Measurements from ENCODE around the gene SLC12A8.

SLC12A8 gene

DNA sequence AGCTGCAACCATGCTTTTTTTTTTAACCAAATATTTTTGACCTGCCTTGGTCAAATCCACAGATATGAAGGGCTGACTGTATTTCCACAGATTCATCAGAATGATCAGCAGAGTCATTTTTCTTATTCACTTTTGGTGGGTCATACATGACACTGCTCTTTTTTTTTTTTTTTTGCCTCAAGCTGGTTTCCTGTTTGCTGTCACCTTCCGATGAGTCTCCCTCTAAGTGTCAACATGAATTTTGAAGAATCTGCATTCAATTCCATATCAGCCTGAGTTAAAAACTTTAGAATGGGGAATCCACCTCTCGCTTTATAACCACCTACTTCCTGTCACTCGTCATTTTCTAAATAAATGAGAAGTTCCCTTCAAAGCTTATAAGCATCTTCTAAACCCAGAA, 2.2 kb upstream of the SLC12A8 start:
- peaks cover 27% of the 10 kb centered on the region for H3K4me1 ChIP-seq (ENCODE audit: control insufficient read depth, insufficient read depth, low read length)
- no peak overlapping the region for H3K9ac ChIP-seq (ENCODE audit: low read depth, low read length)
- no peak overlapping the region for H3K27ac ChIP-seq (ENCODE audit: low read depth, low read length)
- H3K9me3 ChIP-seq (ENCODE audit: control insufficient read depth, insufficient read depth, low read length), result no peaks in the 10 kb centered on the region
- H3K36me3 ChIP-seq (ENCODE audit: control insufficient read depth, insufficient read depth, low read length), result no peaks in the 10 kb centered on the region
- no peak overlapping the region for H3K4me3 ChIP-seq (ENCODE audit: low read depth, low read length)
- peaks cover 10% of the 10 kb centered on the region for H3K27me3 ChIP-seq (ENCODE audit: control insufficient read depth, insufficient read depth, low read length)

DNA sequence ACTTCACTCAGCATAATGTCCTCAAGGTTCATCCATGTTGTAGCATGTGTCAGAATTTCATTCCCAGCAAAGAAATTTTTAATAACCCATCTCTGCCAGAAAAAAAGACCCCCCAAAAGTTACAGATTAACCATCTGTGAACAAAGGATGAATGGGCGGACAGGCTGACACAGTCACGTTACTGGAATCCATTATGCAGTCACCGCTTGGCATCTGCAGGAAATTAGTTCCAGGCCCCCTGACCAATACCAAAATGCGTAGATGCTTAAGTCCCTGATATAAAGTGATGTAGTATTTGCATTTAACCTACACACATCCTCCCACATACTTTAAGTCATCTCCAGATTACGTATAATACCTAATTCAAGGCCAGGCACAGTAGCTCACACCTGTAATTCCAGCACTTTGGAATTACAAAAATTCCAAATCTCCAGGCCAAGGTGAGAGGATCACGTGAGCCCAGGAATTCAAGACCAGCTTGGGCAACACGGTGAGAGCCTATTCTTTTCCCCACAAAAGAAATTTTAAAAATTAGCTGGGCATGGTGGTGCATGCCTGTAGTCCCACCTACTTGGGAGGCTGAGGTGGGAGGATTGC, 1.5 kb upstream of the SLC12A8 start:
- Histone ChIP-seq H3K27ac (ENCODE audit: low read depth, low read length) (no peak overlapping the region), H3K9ac (ENCODE audit: low read depth, low read length) (no peak overlapping the region), H3K9me3 (ENCODE audit: control insufficient read depth, insufficient read depth, low read length) (no peaks in the 10 kb centered on the region), H3K36me3 (ENCODE audit: control insufficient read depth, insufficient read depth, low read length) (no peaks in the 10 kb centered on the region), H3K4me1 (ENCODE audit: control insufficient read depth, insufficient read depth, low read length) (peaks cover 22% of the 10 kb centered on the region), H3K4me3 (ENCODE audit: low read depth, low read length) (no peak overlapping the region), H3K27me3 (ENCODE audit: control insufficient read depth, insufficient read depth, low read length) (peaks cover 10% of the 10 kb centered on the region)

GRCh38 chr3:125213364-125213755, 812 bp upstream of the SLC12A8 start:
- Histone ChIP-seq H3K4me1 (ENCODE audit: control insufficient read depth, insufficient read depth, low read length) (peaks cover 22% of the 10 kb centered on the region), H3K27ac (ENCODE audit: low read depth, low read length) (no peak overlapping the region), H3K27me3 (ENCODE audit: control insufficient read depth, insufficient read depth, low read length) (peaks cover 10% of the 10 kb centered on the region), H3K4me3 (ENCODE audit: low read depth, low read length) (0 out of 2 replicates have a peak overlapping the region, but pooled peaks have one; percentile 73), H3K9me3 (ENCODE audit: control insufficient read depth, insufficient read depth, low read length) (no peaks in the 10 kb centered on the region), H3K9ac (ENCODE audit: low read depth, low read length) (no peak overlapping the region), H3K36me3 (ENCODE audit: control insufficient read depth, insufficient read depth, low read length) (no peaks in the 10 kb centered on the region)

GRCh38 chr3:125212091-125212508, 448 bp downstream of the SLC12A8 start:
- peak overlapping the region; percentile 73 for H3K4me3 ChIP-seq (ENCODE audit: low read depth, low read length)
- H3K27ac ChIP-seq (ENCODE audit: low read depth, low read length), result no peak overlapping the region
- H3K4me1 ChIP-seq (ENCODE audit: control insufficient read depth, insufficient read depth, low read length), result peaks cover 22% of the 10 kb centered on the region
- H3K9me3 ChIP-seq (ENCODE audit: control insufficient read depth, insufficient read depth, low read length), result no peaks in the 10 kb centered on the region
- no peaks in the 10 kb centered on the region for H3K36me3 ChIP-seq (ENCODE audit: control insufficient read depth, insufficient read depth, low read length)
- H3K9ac ChIP-seq (ENCODE audit: low read depth, low read length), result peak overlapping the region; percentile 78
- peaks cover 10% of the 10 kb centered on the region for H3K27me3 ChIP-seq (ENCODE audit: control insufficient read depth, insufficient read depth, low read length)

DNA sequence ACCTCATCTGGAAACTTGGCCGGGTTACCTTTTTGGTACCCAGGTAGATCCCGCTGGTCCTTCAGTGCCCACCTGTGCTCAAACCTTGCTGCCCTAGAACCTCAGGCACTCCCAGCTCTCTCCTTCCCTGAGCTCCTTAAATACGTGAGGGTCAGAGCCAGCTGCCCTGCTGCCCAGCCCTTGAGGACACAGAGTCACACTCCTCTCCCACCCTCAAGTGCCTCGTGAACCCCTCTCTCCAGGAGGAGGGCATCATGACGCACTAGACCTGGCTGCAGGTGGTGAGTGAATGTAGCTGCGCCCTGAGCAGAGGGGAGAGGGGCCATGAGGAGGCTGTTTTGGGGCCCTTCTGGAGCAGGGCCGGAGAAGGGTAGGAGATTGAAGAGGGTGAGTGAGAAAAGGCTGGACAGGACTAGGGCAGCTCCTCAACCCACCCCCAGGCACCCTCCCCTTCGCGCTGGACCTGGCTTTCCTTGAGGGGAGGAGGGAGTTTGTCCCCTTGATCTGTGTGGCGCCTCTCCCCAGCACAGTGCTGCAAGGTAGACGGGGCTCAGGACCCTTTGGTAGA, 941 bp downstream of the SLC12A8 start:
- peak overlapping the region; percentile 78 for H3K9ac ChIP-seq (ENCODE audit: low read depth, low read length)
- no peaks in the 10 kb centered on the region for H3K36me3 ChIP-seq (ENCODE audit: control insufficient read depth, insufficient read depth, low read length)
- H3K27ac ChIP-seq (ENCODE audit: low read depth, low read length), result no peak overlapping the region
- peak overlapping the region; percentile 73 for H3K4me3 ChIP-seq (ENCODE audit: low read depth, low read length)
- H3K9me3 ChIP-seq (ENCODE audit: control insufficient read depth, insufficient read depth, low read length), result no peaks in the 10 kb centered on the region
- peaks cover 22% of the 10 kb centered on the region for H3K4me1 ChIP-seq (ENCODE audit: control insufficient read depth, insufficient read depth, low read length)
- peaks cover 10% of the 10 kb centered on the region for H3K27me3 ChIP-seq (ENCODE audit: control insufficient read depth, insufficient read depth, low read length)

DNA sequence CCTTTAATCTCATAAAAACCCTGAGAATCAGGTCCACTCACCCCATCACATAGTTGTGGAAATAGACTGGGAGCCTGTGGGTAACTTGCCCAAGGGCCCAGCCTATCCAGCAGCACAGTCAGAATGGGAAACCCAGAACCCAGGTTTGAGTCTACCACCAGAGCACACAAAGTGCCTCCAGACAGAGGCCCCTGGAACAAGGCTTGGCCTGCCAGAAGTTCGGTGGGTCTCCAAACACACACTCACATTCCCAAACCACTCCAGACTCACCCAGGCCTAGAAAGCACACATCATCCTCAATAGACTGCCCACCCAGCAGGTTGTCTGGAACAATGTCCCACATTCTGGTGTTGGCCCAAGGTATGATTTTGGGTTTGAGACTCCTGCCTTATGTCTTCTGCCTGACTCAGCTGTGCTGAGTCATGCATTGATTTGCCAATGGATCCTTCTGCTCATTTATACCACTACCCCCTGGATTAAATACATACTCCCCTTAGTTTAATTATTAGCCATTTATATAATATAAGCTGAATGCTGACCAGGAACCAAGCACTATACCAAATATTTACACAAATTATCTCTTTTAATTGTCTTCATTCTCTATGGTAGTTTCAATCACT, 4.5 kb downstream of the SLC12A8 start:
- Histone ChIP-seq H3K9me3 (ENCODE audit: control insufficient read depth, insufficient read depth, low read length) (no peaks in the 10 kb centered on the region), H3K4me3 (ENCODE audit: low read depth, low read length) (no peak overlapping the region), H3K4me1 (ENCODE audit: control insufficient read depth, insufficient read depth, low read length) (peaks cover 11% of the 10 kb centered on the region)

GRCh38 chr3:125207507-125207906, 5.0 kb downstream of the SLC12A8 start:
- H3K4me3 ChIP-seq (ENCODE audit: low read depth, low read length), result no peak overlapping the region
- H3K27me3 ChIP-seq (ENCODE audit: control insufficient read depth, insufficient read depth, low read length), result no peaks in the 10 kb centered on the region; the same call in 1 of the 2 replicates
- no peak overlapping the region for H3K9ac ChIP-seq (ENCODE audit: low read depth, low read length)
- H3K27ac ChIP-seq (ENCODE audit: low read depth, low read length), result no peak overlapping the region
- H3K36me3 ChIP-seq (ENCODE audit: control insufficient read depth, insufficient read depth, low read length), result no peaks in the 10 kb centered on the region
- H3K9me3 ChIP-seq (ENCODE audit: control insufficient read depth, insufficient read depth, low read length), result no peaks in the 10 kb centered on the region
- H3K4me1 ChIP-seq (ENCODE audit: control insufficient read depth, insufficient read depth, low read length), result peaks cover 6% of the 10 kb centered on the region; the same call in 1 of the 2 replicates

More for the DNA sequence above, 4.5 kb downstream of the SLC12A8 start:
- Histone ChIP-seq H3K27ac (ENCODE audit: low read depth, low read length) (no peak overlapping the region), H3K9ac (ENCODE audit: low read depth, low read length) (no peak overlapping the region), H3K36me3 (ENCODE audit: control insufficient read depth, insufficient read depth, low read length) (no peaks in the 10 kb centered on the region), H3K27me3 (ENCODE audit: control insufficient read depth, insufficient read depth, low read length) (peaks cover 3% of the 10 kb centered on the region)

GRCh38 chr3:125206934-125207333, 5.6 kb downstream of the SLC12A8 start:
- no peak overlapping the region for H3K9ac ChIP-seq (ENCODE audit: low read depth, low read length)
- no peak overlapping the region for H3K4me3 ChIP-seq (ENCODE audit: low read depth, low read length)
- H3K9me3 ChIP-seq (ENCODE audit: control insufficient read depth, insufficient read depth, low read length), result no peaks in the 10 kb centered on the region
- H3K36me3 ChIP-seq (ENCODE audit: control insufficient read depth, insufficient read depth, low read length), result no peaks in the 10 kb centered on the region
- H3K4me1 ChIP-seq (ENCODE audit: control insufficient read depth, insufficient read depth, low read length), result peaks cover 6% of the 10 kb centered on the region; the same call in 1 of the 2 replicates
- no peaks in the 10 kb centered on the region; the same call in 1 of the 2 replicates for H3K27me3 ChIP-seq (ENCODE audit: control insufficient read depth, insufficient read depth, low read length)
- no peak overlapping the region for H3K27ac ChIP-seq (ENCODE audit: low read depth, low read length)

DNA sequence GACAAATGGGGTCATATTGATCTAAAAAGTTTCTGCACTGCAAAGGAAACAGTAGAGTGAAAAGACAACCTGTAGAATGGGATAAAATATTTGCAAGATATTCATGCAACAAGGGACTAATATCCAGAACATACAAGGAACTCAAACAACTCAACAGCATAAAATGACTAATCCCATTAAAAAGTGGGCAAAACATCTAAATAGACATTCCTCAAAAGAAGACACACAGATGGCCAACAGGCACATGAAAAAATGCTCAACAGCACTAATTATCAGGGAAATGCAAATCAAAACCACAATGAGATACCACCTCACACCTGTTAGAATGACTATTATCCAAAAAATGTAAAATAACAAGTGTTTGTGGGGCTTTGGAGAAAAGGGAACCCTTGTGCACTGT, 8.8 kb downstream of the SLC12A8 start:
- Histone ChIP-seq H3K4me3 (ENCODE audit: low read depth, low read length) (no peak overlapping the region), H3K27me3 (ENCODE audit: control insufficient read depth, insufficient read depth, low read length) (no peaks in the 10 kb centered on the region), H3K4me1 (ENCODE audit: control insufficient read depth, insufficient read depth, low read length) (no peaks in the 10 kb centered on the region), H3K9me3 (ENCODE audit: control insufficient read depth, insufficient read depth, low read length) (no peaks in the 10 kb centered on the region), H3K27ac (ENCODE audit: low read depth, low read length) (no peak overlapping the region), H3K9ac (ENCODE audit: low read depth, low read length) (no peak overlapping the region), H3K36me3 (ENCODE audit: control insufficient read depth, insufficient read depth, low read length) (no peaks in the 10 kb centered on the region)

DNA sequence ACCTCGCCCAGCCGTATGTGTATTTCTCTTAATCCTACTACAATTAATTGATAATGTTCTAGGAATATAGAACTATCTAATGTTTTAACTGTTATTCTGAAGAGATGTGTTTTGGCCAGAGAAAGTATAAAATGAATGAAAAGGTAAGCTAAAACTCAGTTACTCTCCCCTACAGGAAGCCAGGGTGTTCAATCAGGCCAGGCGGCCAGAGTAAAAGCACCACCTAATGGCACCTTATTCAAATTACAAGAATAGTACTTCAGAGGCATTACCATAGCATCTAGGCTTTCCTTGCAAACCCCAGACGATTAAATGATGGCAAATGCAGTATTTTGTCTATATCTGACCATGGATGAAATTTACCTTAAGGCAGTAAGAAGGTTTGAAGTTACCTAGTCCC, 10.4 kb downstream of the SLC12A8 start:
- no peak overlapping the region for H3K4me3 ChIP-seq (ENCODE audit: low read depth, low read length)
- no peak overlapping the region for H3K27ac ChIP-seq (ENCODE audit: low read depth, low read length)
- no peaks in the 10 kb centered on the region for H3K36me3 ChIP-seq (ENCODE audit: control insufficient read depth, insufficient read depth, low read length)
- no peaks in the 10 kb centered on the region for H3K9me3 ChIP-seq (ENCODE audit: control insufficient read depth, insufficient read depth, low read length)
- H3K4me1 ChIP-seq (ENCODE audit: control insufficient read depth, insufficient read depth, low read length), result no peaks in the 10 kb centered on the region
- no peaks in the 10 kb centered on the region for H3K27me3 ChIP-seq (ENCODE audit: control insufficient read depth, insufficient read depth, low read length)
- H3K9ac ChIP-seq (ENCODE audit: low read depth, low read length), result no peak overlapping the region

DNA sequence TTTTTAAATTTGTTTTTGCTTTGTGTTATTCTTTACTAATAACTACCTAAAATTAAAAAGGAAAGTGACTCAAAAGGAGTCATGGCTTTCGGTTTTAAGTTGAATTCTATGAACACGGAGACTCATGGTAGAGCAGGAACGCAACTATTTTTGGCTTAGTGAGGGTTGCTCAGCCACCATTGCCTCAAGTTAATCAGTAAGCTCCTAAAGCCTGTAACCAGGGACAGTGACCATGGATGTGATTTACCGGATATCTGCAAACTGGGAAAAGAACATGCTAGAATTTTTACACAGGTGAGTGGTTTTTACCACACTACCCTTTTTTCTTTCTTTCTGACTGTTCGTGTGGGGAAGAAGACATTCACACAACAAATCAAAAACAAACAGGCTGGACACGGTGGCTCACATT, 11.8 kb downstream of the SLC12A8 start:
- Histone ChIP-seq H3K27me3 (ENCODE audit: control insufficient read depth, insufficient read depth, low read length) (no peaks in the 10 kb centered on the region), H3K9me3 (ENCODE audit: control insufficient read depth, insufficient read depth, low read length) (no peaks in the 10 kb centered on the region), H3K9ac (ENCODE audit: low read depth, low read length) (no peak overlapping the region), H3K36me3 (ENCODE audit: control insufficient read depth, insufficient read depth, low read length) (no peaks in the 10 kb centered on the region), H3K27ac (ENCODE audit: low read depth, low read length) (no peak overlapping the region), H3K4me1 (ENCODE audit: control insufficient read depth, insufficient read depth, low read length) (no peaks in the 10 kb centered on the region), H3K4me3 (ENCODE audit: low read depth, low read length) (no peak overlapping the region)

Measured in HUES48 (cell line).